ENCODE data around the gene PLD4.

DNA sequence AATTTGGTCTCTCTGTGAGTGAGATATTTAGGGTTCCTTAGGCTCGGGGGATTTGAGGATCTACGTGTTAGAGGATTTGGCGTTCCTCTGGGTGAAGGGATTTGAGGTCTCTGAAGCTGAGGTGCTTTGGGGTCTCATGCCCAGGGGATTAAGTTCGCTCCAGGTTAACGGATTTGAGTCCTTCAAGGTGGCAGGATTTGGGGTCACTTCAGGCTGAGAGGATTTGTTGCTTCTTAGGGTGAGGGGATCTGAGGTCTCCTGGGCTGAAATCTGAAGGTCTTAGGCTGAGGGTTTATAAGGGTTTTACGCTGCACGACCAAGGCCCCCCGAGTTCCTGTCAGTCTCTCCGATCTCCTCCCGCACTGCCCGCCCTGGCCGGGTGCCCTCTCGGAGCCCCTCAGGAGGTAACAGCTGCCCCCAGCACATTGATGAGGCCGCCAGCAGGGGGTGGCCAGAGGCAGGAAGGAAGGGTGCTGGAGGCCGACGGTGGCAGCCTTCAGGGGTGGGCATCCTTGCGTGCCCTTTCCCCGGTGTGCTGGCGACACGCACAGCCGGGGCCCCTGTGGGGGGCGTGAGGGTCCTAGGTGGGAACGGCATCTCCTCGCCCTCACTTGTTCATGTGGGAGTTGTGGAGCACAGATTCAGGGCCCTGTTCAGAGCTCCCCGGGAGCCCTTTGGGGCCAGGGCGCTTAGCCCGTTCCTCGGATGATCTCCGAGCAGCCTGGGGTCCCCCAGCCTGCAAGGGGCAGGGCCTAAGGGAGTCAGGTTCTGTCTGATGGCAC lies 45.3 kb upstream of the PLD4 start:
- TF ChIP-seq, protein P1, sequence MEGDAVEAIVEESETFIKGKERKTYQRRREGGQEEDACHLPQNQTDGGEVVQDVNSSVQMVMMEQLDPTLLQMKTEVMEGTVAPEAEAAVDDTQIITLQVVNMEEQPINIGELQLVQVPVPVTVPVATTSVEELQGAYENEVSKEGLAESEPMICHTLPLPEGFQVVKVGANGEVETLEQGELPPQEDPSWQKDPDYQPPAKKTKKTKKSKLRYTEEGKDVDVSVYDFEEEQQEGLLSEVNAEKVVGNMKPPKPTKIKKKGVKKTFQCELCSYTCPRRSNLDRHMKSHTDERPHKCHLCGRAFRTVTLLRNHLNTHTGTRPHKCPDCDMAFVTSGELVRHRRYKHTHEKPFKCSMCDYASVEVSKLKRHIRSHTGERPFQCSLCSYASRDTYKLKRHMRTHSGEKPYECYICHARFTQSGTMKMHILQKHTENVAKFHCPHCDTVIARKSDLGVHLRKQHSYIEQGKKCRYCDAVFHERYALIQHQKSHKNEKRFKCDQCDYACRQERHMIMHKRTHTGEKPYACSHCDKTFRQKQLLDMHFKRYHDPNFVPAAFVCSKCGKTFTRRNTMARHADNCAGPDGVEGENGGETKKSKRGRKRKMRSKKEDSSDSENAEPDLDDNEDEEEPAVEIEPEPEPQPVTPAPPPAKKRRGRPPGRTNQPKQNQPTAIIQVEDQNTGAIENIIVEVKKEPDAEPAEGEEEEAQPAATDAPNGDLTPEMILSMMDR (IDR thresholded peaks at IDR 0.05), result no peak
- no peak for TF ChIP-seq POLR2A (IDR thresholded peaks at IDR 0.05)
